Calu3 (cell line): ENCODE results near the gene OCA2. TPM values are rescaled to one million over a fixed set of nuclear protein-coding genes. Genes with fewer than 3 reads are reported as not detected.

ENCODE experiments used
- BruUV-seq: library from RNA; stranded (reverse); fragments of 400-500 nt; replicated peaks from 2 replicates; lab custom pipeline; 2021; lab: Mats Ljungman, UMichigan
- CTCF ChIA-PET: fragments of 300-600 bp; sonication (Branson Sonifier 250); formaldehyde crosslinking; loops from one replicate; lab custom pipeline; 2022; ENCODE audit warnings: antibody characterized with exemption; lab: Charles Lee
- DNase-seq: peaks from one replicate; pipeline ENCODE4 v3.0.0; 2022
- H3K27ac Mint-ChIP-seq: one replicate; pipeline ENCODE4 v1.8.0; 2022; ENCODE audit warnings: mixed read lengths; ENCODE audit not compliant: unreplicated experiment
- H3K27me3 Mint-ChIP-seq: one replicate; pipeline ENCODE4 v1.8.0; 2022; ENCODE audit warnings: mixed read lengths; ENCODE audit not compliant: unreplicated experiment
- H3K36me3 Mint-ChIP-seq: one replicate; pipeline ENCODE4 v1.8.0; 2022; ENCODE audit warnings: mild to moderate bottlenecking, moderate library complexity, mixed read lengths; ENCODE audit not compliant: insufficient read depth, unreplicated experiment
- H3K4me1 Mint-ChIP-seq: one replicate; pipeline ENCODE4 v1.8.0; 2022; ENCODE audit warnings: mild to moderate bottlenecking, low read depth, mixed read lengths; ENCODE audit not compliant: unreplicated experiment
- H3K4me3 Mint-ChIP-seq: one replicate; pipeline ENCODE4 v1.8.0; 2022; ENCODE audit warnings: mild to moderate bottlenecking, low read depth, moderate library complexity, mixed read lengths; ENCODE audit not compliant: unreplicated experiment
- H3K9me3 Mint-ChIP-seq: one replicate; pipeline ENCODE4 v1.8.0; 2022; ENCODE audit warnings: low read depth, mixed read lengths; ENCODE audit not compliant: unreplicated experiment
- intact Hi-C: fragments of 100-400 bp; cut with micrococcal nuclease; formaldehyde crosslinking; loops from one replicate; pipeline ENCODE4 v1.10.0; 2022; ENCODE audit not compliant: unreplicated experiment
- total RNA-seq: library from RNA; stranded (reverse); gene quantifications from 2 replicates; pipeline ENCODE4 v1.2.3, GENCODE V29; 2022
- TF ChIP-seq, protein P1 (sequence below): fragments of 200-600 bp; IDR thresholded peaks from one replicate; pipeline ENCODE4 v1.8.0; 2022; ENCODE audit warnings: antibody characterized with exemption; ENCODE audit not compliant: unreplicated experiment

The OCA2 gene
- total RNA-seq, 1 experiment from 2014 or later: not detected

DNA sequence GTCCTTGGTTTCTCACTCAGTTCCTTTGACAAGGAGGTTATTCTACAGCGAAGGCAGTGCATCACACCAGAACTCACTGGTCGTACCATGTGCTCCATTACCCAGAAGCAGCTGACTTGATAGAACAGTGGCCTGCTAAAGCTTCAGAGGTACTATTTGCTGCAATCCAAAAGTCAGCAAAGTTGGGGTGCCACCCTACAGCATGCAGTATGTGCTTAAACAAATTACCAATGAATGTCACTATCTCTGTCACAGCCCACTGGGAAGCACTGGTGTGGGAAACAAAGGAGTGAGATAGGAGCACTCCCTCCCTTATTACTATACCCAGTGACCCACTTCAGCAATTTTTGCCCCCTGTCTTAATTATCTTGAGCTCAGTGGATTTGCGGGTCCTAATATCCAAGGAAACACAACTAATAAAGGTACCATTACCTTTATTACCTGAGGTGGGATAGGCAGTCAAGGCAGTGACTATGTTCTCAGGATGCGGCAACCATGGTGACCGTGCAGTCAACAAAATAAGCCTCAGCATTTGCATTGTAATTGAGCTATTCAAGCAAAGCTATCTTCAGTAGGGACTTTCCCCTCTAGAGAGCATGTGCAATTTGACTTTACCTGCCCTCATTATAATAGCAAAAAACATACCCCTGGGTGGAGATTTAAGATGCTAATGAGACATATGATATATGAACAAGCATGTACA is 199.4 kb downstream of the OCA2 start:
- intact Hi-C loops: no loop called here
- no peak overlapping the region for H3K27ac Mint-ChIP-seq
- no peak overlapping the region for H3K4me3 Mint-ChIP-seq
- no peaks in the 10 kb centered on the region for H3K4me1 Mint-ChIP-seq
- H3K27me3 Mint-ChIP-seq: no peaks in the 10 kb centered on the region
- H3K9me3 Mint-ChIP-seq: no peaks in the 10 kb centered on the region
- CTCF ChIA-PET: no interaction called here
- TF ChIP-seq, protein P1, sequence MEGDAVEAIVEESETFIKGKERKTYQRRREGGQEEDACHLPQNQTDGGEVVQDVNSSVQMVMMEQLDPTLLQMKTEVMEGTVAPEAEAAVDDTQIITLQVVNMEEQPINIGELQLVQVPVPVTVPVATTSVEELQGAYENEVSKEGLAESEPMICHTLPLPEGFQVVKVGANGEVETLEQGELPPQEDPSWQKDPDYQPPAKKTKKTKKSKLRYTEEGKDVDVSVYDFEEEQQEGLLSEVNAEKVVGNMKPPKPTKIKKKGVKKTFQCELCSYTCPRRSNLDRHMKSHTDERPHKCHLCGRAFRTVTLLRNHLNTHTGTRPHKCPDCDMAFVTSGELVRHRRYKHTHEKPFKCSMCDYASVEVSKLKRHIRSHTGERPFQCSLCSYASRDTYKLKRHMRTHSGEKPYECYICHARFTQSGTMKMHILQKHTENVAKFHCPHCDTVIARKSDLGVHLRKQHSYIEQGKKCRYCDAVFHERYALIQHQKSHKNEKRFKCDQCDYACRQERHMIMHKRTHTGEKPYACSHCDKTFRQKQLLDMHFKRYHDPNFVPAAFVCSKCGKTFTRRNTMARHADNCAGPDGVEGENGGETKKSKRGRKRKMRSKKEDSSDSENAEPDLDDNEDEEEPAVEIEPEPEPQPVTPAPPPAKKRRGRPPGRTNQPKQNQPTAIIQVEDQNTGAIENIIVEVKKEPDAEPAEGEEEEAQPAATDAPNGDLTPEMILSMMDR: no peak
- no peaks in the 10 kb centered on the region for H3K36me3 Mint-ChIP-seq
- DNase-seq: no peak
- no TSS peak for BruUV-seq

DNA sequence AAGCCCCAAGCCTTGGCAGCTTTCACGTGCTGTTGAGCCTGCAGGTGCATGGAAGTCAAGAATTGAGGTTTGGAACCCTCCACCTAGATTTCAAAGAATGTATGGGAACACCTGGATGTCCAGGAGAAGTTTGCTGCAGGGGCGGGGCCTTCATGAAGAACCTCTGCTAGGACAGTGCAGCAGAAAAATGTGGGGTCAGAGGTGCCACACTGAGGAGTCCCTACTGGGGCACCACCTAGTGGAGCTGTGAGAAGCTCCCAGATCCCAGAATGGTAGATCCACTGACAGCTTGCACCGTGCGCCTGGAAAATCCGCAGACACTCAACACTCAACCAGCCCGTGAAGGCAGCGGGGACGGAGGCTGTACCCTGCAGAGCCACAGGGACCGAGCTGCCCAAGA is 201.6 kb downstream of the OCA2 start:
- no peaks in the 10 kb centered on the region for H3K4me1 Mint-ChIP-seq
- peaks cover 3% of the 10 kb centered on the region for H3K9me3 Mint-ChIP-seq
- DNase-seq: no peak
- H3K27me3 Mint-ChIP-seq: no peaks in the 10 kb centered on the region
- no peak overlapping the region for H3K4me3 Mint-ChIP-seq
- TF ChIP-seq, protein P1: no peak
- CTCF ChIA-PET: no interaction called here
- H3K36me3 Mint-ChIP-seq: no peaks in the 10 kb centered on the region
- H3K27ac Mint-ChIP-seq: no peak overlapping the region
- intact Hi-C loops: no loop called here
- BruUV-seq: no TSS peak

DNA sequence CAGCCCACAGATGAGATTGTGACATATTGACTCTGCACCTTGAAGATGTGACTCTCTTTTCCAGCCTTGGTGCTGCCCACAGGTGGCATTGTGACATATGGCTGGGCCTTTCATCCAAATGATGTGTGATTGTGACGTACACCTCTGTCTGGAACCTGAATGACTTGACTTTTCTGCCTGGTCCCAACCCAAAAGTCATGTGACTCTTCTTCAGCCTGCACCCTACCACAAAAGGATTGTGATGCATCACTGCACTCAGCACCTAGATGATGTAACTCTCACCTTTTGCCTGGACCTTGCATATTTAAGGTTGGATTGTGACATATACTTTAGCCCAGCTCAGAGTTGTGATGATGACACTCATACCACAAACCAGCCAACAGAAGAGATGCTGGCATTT is 204.5 kb downstream of the OCA2 start:
- H3K27ac Mint-ChIP-seq: no peak overlapping the region
- H3K4me3 Mint-ChIP-seq: no peak overlapping the region
- no peaks in the 10 kb centered on the region for H3K4me1 Mint-ChIP-seq
- BruUV-seq: no TSS peak
- no peak for DNase-seq
- TF ChIP-seq, protein P1: no peak
- H3K36me3 Mint-ChIP-seq: no peaks in the 10 kb centered on the region
- intact Hi-C loops: no loop called here
- peaks cover 3% of the 10 kb centered on the region for H3K9me3 Mint-ChIP-seq
- H3K27me3 Mint-ChIP-seq: no peaks in the 10 kb centered on the region
- CTCF ChIA-PET: no interaction called here

DNA sequence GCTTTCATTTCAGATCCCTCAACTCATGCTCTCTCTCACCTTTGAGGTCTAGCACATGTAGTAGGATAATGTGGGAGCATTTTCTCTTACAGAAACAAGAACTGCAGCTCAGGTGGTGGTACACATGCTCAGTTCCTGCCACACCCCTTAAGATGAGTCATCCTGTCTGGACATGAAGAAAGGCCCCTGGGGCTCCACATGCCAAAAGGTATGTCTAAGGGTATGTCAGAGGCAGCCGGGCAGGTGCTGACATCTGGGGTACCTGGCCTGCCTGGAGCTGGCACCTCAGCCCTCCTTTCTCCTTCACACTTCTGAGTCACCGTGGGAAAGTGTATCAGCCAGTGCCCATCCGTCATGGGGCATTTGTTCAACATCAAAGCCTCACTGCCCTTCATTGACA is 209.9 kb downstream of the OCA2 start:
- Mint-ChIP-seq H3K4me1 (no peaks in the 10 kb centered on the region), H3K27me3 (no peaks in the 10 kb centered on the region), H3K36me3 (no peaks in the 10 kb centered on the region), H3K27ac (no peak overlapping the region), H3K4me3 (no peak overlapping the region), H3K9me3 (peaks cover 3% of the 10 kb centered on the region)
- CTCF ChIA-PET: no interaction called here
- BruUV-seq: no TSS peak
- no peak for DNase-seq
- intact Hi-C loops: no loop called here
- TF ChIP-seq, protein P1: no peak
